Right atrium auricular region (tissue), 2 donors: ENCODE results near the gene GRM4. TPM values are rescaled to one million over a fixed set of nuclear protein-coding genes. Genes with fewer than 3 reads are reported as not detected.

ENCODE experiments used
- DNase-seq: peaks from one replicate; pipeline ENCODE4 v3.0.0-alpha.2; 2019; ENCODE audit warnings: low spot score
- H3K27ac ChIP-seq, 2 donors: fragments of 200-600 bp; sonication (generic); 1 replicate in 1 of 2; 2 replicates in 1 of 2; pipeline ENCODE4 v1.5.1; 2016 to 2019
- H3K27me3 ChIP-seq, 2 donors: fragments of 200-600 bp; sonication (generic); one replicate each; pipeline versions ENCODE4 v1.5.1 to v1.6.0; 2017 to 2019
- H3K36me3 ChIP-seq: fragments of 200-600 bp; sonication (generic); one replicate; pipeline ENCODE4 v1.5.1; 2016
- H3K4me1 ChIP-seq, 2 donors: fragments of 200-600 bp; sonication (generic); one replicate each; pipeline versions ENCODE4 v1.5.1 to v1.6.0; 2017 to 2019
- H3K4me3 ChIP-seq, 2 donors: fragments of 200-600 bp; sonication (generic); 1 replicate in 1 of 2; 2 replicates in 1 of 2; pipeline ENCODE4 v1.5.1; 2017 to 2019; ENCODE audit warnings: mild to moderate bottlenecking in 1 of 2, moderate library complexity in 1 of 2
- H3K9me3 ChIP-seq, 2 donors: fragments of 200-600 bp; sonication (generic); one replicate each; pipeline ENCODE4 v1.5.1; 2019
- total RNA-seq, 2 donors: library from RNA; depleted of rRNA; stranded (reverse); fragments of >200 nt; gene quantifications; one replicate each; pipeline ENCODE4 v1.1.0, GENCODE V29; 2016
- TF ChIP-seq, protein P1 (sequence below), 2 donors: fragments of 200-600 bp; sonication (generic); IDR thresholded peaks; one replicate each; pipeline ENCODE4 v1.5.1; 2019; ENCODE audit warnings: antibody characterized with exemption in 2 of 2

Gene GRM4
- total RNA-seq, 2 donors from 2014 or later, result not detected

DNA sequence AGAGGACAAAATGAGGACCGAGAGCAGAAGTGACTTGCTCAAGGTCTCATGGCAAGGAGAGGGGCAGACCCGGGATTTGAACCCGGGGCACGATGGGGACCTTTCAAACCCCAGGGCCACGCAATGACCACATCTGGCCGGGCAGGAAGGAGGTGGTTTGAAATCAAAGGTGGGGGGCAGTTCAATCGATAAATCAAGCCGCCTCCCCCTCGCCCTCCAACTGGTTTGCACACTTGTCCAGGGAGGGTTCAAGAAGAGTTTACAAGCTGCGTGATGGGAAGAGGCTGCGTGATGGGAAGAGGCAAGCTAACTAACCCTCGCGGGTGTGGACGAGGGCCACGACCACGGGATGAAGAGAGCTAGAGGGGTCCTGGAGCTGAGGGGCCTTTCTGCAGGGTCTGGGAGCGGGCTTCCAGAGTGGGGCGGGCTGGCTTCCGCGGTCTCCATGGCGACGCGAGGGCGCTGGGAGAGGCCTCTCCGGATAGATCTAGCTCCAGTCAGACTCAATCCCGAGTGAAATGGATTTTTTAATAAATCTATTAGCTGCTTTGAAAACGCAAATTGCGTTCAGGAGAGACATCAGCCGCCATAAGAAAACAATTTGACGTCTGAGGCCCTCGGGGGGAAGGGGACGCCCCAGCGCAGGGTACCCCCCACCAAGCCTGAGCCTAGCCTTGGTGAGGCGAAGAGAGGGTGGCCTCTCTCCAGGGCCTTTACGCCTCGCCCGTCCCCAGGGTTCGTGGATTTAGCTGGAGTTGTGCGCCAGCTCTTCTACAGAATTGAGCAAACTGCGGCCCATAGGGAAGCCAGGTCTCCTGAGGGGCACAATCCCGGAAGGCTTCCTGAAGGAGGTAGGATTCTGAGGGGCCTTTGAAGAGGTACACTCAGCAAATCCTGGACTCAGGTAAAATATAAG lies 143.9 kb downstream of the GRM4 start:
- no peaks in the 10 kb centered on the region for H3K36me3 ChIP-seq
- TF ChIP-seq, protein P1, sequence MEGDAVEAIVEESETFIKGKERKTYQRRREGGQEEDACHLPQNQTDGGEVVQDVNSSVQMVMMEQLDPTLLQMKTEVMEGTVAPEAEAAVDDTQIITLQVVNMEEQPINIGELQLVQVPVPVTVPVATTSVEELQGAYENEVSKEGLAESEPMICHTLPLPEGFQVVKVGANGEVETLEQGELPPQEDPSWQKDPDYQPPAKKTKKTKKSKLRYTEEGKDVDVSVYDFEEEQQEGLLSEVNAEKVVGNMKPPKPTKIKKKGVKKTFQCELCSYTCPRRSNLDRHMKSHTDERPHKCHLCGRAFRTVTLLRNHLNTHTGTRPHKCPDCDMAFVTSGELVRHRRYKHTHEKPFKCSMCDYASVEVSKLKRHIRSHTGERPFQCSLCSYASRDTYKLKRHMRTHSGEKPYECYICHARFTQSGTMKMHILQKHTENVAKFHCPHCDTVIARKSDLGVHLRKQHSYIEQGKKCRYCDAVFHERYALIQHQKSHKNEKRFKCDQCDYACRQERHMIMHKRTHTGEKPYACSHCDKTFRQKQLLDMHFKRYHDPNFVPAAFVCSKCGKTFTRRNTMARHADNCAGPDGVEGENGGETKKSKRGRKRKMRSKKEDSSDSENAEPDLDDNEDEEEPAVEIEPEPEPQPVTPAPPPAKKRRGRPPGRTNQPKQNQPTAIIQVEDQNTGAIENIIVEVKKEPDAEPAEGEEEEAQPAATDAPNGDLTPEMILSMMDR (IDR thresholded peaks at IDR 0.05), result no peak
- H3K27me3 ChIP-seq, result no peaks in the 10 kb centered on the region

DNA sequence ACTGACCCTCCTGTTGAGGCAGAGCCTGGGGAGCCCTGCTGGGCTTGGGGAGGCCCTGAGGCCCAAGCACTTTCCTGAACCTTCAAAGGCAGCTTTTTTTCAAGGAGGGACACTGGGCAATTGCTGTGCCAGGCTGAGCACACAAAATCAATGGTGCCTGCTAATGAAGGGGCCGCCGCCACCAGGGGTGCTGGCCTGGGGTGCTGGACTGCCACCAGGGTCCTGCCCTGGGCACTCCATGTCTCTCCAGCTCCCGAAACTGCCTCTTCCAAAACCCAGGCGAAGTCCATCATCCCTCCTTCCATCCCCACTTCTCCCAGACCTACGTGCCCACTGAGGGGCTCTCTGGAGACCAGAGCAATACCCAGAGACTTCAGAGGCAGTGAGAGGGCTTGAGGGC lies 145.6 kb downstream of the GRM4 start:
- no peaks in the 10 kb centered on the region for H3K27me3 ChIP-seq
- TF ChIP-seq, protein P1 (IDR thresholded peaks at IDR 0.05), result no peak
- no peak overlapping the region for H3K4me3 ChIP-seq

More for the DNA sequence above, 143.9 kb downstream of the GRM4 start:
- Histone ChIP-seq H3K27ac (no peak overlapping the region), H3K4me1 (no peaks in the 10 kb centered on the region), H3K9me3 (no peaks in the 10 kb centered on the region), H3K4me3 (no peak overlapping the region)
- DNase-seq, result no peak

DNA sequence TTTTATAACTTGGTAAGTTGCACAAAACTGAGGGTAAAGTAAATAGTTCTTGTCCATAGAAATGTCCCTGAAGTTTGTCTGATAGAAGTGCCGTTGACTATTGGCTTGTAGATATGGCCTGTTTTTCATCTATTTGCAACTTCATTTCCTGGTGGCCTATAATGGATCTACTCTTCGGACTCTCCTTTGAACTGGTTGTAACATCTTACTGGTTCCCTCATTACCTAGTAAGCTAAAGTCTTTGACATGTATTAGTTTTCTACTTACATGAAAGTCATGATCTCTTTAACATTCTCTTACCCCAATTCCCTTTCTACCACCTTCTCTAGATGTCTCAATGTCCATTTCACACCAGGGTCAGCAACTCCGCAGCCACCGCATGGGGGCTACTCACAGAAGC lies 146.3 kb downstream of the GRM4 start:
- H3K4me3 ChIP-seq, result no peak overlapping the region
- no peak for DNase-seq
- H3K9me3 ChIP-seq, result no peaks in the 10 kb centered on the region
- H3K4me1 ChIP-seq, result no peaks in the 10 kb centered on the region
- TF ChIP-seq, protein P1 (IDR thresholded peaks at IDR 0.05), result no peak
- no peaks in the 10 kb centered on the region for H3K36me3 ChIP-seq
- H3K27me3 ChIP-seq, result no peaks in the 10 kb centered on the region
- no peak overlapping the region for H3K27ac ChIP-seq

More for the DNA sequence above, 145.6 kb downstream of the GRM4 start:
- H3K4me1 ChIP-seq, result no peaks in the 10 kb centered on the region
- no peak overlapping the region for H3K27ac ChIP-seq
- H3K36me3 ChIP-seq, result no peaks in the 10 kb centered on the region
- DNase-seq, result no peak
- H3K9me3 ChIP-seq, result no peaks in the 10 kb centered on the region

DNA sequence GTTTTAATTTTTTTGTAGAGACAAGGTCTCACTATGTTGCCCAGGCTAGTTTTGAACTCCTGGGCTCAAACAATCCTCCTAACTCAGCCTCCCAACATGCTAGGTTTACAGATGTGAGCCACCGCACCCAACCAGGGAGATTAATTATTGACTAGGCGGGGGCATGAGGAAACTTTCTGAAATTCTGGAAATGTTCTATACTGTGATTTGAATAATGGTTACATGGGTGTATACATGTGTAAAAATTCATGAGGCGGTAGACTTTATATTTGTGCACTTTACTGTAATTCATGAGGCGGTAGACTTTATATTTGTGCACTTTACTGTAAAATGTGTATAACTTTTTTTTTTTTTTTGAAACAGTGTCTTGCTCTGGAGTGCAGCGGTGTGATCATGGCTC lies 147.2 kb downstream of the GRM4 start:
- H3K27me3 ChIP-seq, result no peaks in the 10 kb centered on the region
- TF ChIP-seq, protein P1 (IDR thresholded peaks at IDR 0.05), result no peak

GRCh38 chr6:33997265-33997664 lies 148.6 kb downstream of the GRM4 start:
- H3K36me3 ChIP-seq, result no peaks in the 10 kb centered on the region
- H3K4me1 ChIP-seq, result no peaks in the 10 kb centered on the region
- no peaks in the 10 kb centered on the region for H3K27me3 ChIP-seq
- no peaks in the 10 kb centered on the region for H3K9me3 ChIP-seq
- no peak overlapping the region for H3K27ac ChIP-seq
- no peak for DNase-seq
- TF ChIP-seq, protein P1 (IDR thresholded peaks at IDR 0.05), result no peak
- no peak overlapping the region for H3K4me3 ChIP-seq

More for the DNA sequence above, 147.2 kb downstream of the GRM4 start:
- H3K4me3 ChIP-seq, result no peak overlapping the region
- no peaks in the 10 kb centered on the region for H3K9me3 ChIP-seq
- no peak overlapping the region for H3K27ac ChIP-seq
- H3K4me1 ChIP-seq, result no peaks in the 10 kb centered on the region
- DNase-seq, result no peak
- no peaks in the 10 kb centered on the region for H3K36me3 ChIP-seq
